ENCODE measurements around the gene GMPR. TPM values are rescaled to one million over a fixed set of nuclear protein-coding genes. Genes with fewer than 3 reads are reported as not detected.

GMPR gene
- polyA plus RNA-seq, 1 experiment = 8.6 TPM

- Histone ChIP-seq H3K27ac (ENCODE audit: low read depth, low read length) (peak overlapping the region; percentile 31), H3K9me3 (ENCODE audit: control insufficient read depth, insufficient read depth, low read length) (no peaks in the 10 kb centered on the region; the same call in none of the 2 replicates), H3K4me3 (ENCODE audit: low read depth, low read length) (no peak overlapping the region), H3K27me3 (ENCODE audit: control insufficient read depth, insufficient read depth, low read length) (no peaks in the 10 kb centered on the region)
- CTCF ChIA-PET = interaction anchor here (1.1 kb wide), 1 partner anchor 57 kb away, joined by 3 read pairs; no protein-coding TSS in a partner anchor
- POLR2A ChIA-PET = no interaction called here
- DNase-seq (ENCODE audit: low read depth, low spot score) = no peak
- no peak for TF ChIP-seq CTCF (IDR thresholded peaks at IDR 0.05; ENCODE audit: low read depth, low read length)
Measured at GRCh38 chr6:16343593-16343992, 105.2 kb downstream of the GMPR start.

GRCh38 chr6:16344756-16345155 lies 106.4 kb downstream of the GMPR start:
- POLR2A ChIA-PET = no interaction called here
- H3K9me3 ChIP-seq (ENCODE audit: control insufficient read depth, insufficient read depth, low read length) = no peaks in the 10 kb centered on the region; the same call in none of the 2 replicates
- H3K27ac ChIP-seq (ENCODE audit: low read depth, low read length) = peak overlapping the region; percentile 57
- no peaks in the 10 kb centered on the region for H3K27me3 ChIP-seq (ENCODE audit: control insufficient read depth, insufficient read depth, low read length)
- DNase-seq (ENCODE audit: low read depth, low spot score) = no peak
- H3K4me3 ChIP-seq (ENCODE audit: low read depth, low read length) = no peak overlapping the region
- no peak for TF ChIP-seq CTCF (IDR thresholded peaks at IDR 0.05; ENCODE audit: low read depth, low read length)
- CTCF ChIA-PET = no interaction called here

Small RNA genes lying within 50 kb of the gene (small RNA-seq; reads per million reads assigned to genes)
- gene RF00019 (ENCODE audit: insufficient read length, low read depth) (not detected), gene RNU6-1114P (ENCODE audit: insufficient read length, low read depth) (not detected)

Other genes starting within 250 kb of the GMPR start
- gene MYLIP, start 109.5 kb upstream of the GMPR start, polyA plus RNA-seq (2011; rRNA removed) = 4.0 and 4.8 TPM in 2 replicates